Fibroblast of skin of left biceps (primary cell): Measurements from ENCODE around the gene EXOG.
"Not testable (repeated sequence)": the region's sequence is repeated elsewhere in the genome, so short reads cannot be mapped to it uniquely, and the experiment has no call there.

Experiments
- DNase-seq, 2 experiments: peaks; one replicate each; pipeline ENCODE4 v3.0.0-alpha.2; 2013; ENCODE audit warnings: low read depth in 2 of 2

EXOG gene

DNA sequence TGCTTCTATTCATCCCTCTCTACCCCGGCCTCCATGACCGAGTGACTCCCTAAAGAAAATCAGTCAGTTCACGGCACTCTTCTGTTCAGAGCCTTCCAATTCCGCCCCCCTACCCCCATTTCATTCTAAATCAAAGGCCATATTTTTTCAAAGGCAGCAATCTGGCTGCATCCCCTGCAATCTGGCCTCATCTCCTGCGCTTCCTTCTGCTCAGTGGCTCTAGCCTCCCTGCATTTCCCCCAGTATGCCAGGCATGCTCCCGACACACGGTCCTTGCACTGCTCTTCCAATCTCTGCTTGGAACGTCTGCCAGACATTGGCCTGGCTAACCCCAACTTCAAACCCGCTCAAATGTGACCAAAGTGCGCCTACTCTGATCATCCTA lies 67.7 kb downstream of the EXOG start:
- DNase-seq = no peak

DNA sequence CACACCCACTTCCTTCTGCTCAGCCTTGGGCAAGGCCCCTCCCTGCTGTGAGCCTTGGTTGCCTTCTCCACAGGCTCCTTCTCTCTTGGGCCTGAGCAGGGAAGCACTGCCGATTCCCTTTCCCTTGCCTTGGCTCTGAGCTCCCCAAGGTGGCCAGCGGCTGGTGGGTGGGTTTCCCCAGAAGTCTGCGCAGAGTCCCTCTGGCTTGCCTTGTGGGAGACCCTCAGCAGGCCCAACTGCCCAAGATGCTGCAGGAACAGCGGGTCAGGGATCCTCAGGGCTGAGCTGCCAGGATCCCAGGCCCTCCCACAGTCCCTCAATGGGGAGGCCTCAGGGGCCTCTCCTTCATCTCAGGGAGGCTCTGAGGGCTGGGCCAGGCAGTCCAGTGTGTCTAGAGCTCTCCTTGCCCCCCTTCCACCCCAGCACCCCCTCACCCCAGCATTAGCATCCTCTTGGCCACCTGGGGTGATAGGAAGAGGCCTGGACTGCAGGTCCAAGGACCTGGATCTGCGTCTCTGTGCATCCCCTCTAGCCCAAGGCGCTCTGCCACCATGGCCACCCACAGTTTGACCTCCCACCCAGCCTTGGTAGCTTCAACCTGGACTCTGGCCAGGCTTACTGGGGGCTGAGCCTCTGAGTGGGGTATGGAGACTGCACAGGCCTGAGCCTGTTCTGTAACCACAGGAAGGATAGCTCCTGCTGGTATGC lies 68.6 kb downstream of the EXOG start:
- no peak for DNase-seq

- no peak for DNase-seq
These were observed 69.4 kb downstream of the EXOG start for GRCh38 chr3:38565339-38566214.

DNA sequence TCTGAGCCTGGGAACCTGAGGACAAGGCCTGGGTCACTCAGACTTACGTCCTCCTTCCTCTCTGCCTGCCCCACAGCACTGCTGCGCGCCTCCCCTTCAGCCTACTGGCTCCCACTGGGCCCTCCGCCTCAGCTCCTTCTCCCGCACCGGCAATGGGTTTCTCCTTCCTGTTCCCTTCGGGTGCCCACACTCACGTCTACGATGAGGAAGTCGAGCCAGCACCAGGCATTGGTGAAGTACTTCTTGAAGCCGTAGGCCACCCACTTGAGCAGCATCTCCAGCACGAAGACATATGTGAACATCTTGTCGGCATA lies 70.0 kb downstream of the EXOG start:
- no peak for DNase-seq

- DNase-seq = not testable (repeated sequence)
These were observed 70.7 kb downstream of the EXOG start for GRCh38 chr3:38566794-38567193.

DNA sequence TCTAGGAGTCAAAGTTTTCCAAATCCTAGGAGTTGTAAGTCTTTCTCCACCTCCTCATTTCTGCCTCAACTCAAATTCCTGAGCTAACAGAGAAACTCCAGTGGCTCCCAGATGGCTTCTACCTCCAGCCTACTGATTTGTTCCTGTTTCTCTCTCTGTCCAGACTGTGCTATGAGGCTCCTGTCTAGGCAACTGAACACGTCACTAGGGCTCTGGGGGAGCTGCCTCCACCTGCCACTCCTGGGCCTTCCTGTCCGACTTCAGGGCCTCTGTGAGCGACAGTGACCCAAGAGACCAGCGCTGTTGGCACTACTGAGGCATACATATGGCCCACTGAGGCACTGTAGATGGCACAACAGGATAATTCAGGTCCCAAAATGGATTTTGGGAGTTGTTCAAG lies 71.4 kb downstream of the EXOG start:
- DNase-seq = no peak

DNA sequence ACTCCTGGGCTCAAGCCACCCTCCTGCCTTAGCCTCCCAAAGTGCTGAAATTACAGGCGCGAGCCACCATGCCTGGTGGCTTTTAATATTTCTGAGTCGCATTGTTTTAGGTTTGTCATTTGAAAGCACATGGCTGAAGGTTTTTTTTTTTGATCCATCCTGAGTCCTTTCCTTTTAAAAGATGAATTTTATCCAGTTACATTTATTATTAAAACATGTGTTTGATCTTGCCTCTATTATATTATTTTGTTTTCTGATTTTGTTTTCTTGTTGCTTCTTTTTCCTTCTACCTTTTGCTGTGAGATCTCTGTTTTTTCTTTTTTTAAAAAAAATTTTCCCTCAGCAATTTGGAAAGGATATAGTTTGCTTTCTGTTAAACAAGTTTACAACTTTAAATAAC lies 77.0 kb downstream of the EXOG start:
- DNase-seq = no peak

- no peak for DNase-seq
These were observed 77.4 kb downstream of the EXOG start for GRCh38 chr3:38573556-38573955.

DNA sequence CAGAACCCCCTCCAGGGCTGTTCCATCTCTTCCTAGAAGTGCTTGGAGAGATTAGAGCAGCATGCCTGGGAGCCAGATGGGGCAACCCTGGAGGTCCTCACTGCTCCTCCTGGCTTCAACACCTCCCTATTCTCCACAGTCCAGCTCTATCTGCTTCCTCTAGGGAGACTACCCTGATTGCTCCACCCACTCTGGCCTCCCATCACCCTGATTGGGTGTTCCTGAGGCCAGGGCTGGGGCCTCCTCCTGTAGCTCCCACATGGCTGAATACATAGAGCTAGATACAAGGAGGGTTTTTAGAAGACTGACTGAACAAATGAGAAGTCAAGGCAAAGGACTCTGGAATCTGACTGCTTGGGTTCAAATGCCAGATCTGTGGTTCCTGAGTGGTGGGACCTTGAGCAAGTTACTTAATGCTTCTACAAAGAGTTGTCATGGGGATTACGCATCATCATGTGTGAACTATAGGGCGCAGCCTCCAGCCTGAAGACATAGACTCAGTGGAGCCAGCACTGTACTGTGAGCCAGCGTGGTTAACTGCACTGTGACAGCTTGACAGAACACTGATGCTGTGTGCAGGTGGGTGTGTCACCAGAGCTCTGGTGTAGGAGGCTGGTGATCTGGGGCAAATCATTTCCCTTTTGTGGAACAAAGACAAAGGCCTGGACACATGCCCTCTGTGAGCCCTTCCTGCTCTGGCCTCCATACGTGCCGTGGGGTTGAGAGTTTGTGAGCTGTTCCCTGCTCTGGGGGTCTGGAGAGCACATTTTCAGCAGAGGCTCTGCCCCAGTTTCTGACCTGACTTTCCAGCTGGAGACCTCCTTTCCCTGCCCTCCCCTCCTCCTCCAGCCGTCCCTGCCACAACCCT lies 78.5 kb downstream of the EXOG start:
- no peak for DNase-seq

DNA sequence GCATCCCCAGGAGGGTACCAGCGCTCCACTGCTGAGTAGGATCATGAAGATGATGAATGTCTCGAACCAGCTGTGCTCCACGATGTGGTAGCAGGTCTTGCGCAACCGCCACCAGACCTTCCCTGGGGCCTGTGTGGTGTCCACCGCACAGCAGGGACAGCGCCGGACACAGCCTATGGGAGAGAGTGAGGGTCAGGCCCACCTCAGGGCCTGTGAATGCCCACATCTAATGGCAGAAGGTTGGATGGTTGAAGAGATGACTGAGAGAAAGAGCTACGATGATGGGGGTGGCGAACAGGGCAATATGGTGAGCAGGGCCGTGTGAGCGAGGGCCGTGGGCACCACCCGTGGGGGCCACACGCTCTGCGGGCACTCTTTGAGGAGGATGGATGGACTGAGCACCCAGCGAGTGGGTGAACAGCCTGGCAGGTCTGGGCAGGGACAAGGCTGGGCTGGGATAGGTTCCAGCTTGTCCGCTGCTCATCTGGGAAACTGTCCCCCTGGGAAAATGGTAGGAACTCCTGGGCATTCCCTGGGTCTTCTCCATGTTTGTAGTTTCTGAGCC lies 79.2 kb downstream of the EXOG start:
- no peak for DNase-seq
